Measurements from ENCODE around the gene SAMD8. TPM values are rescaled to one million over a fixed set of nuclear protein-coding genes. Genes with fewer than 3 reads are reported as not detected.
A peak's percentile ranks its signal among the peaks of the same experiment; 100 is the strongest.

Gene SAMD8
- total RNA-seq, 4 donors from 2014 or later, result 18.5 to 36.0 (median 24.6) TPM

- H3K9me3 ChIP-seq, result no peaks in the 10 kb centered on the region
- peak overlapping the region in 2 of 4 donors; percentile 35 to 38 for H3K27ac ChIP-seq
- no peak overlapping the region for H3K4me3 ChIP-seq
- peaks cover 0 to 18% (median 0%) of the 10 kb centered on the region in 3 donors for H3K36me3 ChIP-seq
- no peak for DNase-seq
- no peak for TF ChIP-seq POLR2A (IDR thresholded peaks at IDR 0.05)
- no peak for TF ChIP-seq CTCF (IDR thresholded peaks at IDR 0.05)
- 56 to 59% methylated on average over 2 of the region's 2 CpGs for WGBS, 2 donors
- intact Hi-C loops (cut with DNase I), result no loop called here
- no peaks in the 10 kb centered on the region for H3K27me3 ChIP-seq
- peaks cover 11 to 67% (median 40%) of the 10 kb centered on the region in 3 donors for H3K4me1 ChIP-seq
Observed at GRCh38 chr10:75146780-75147179, 35.3 kb downstream of the SAMD8 start.

- H3K4me3 ChIP-seq, result no peak overlapping the region
- H3K9me3 ChIP-seq, result no peaks in the 10 kb centered on the region
- peaks cover 8 to 28% (median 14%) of the 10 kb centered on the region in 3 donors for H3K4me1 ChIP-seq
- 90 to 95% methylated on average over 5 of the region's 5 CpGs for WGBS, 2 donors
- no peak overlapping the region for H3K27ac ChIP-seq
- TF ChIP-seq POLR2A (IDR thresholded peaks at IDR 0.05) (no peak), CTCF (IDR thresholded peaks at IDR 0.05) (no peak)
- no peaks in the 10 kb centered on the region for H3K27me3 ChIP-seq
- DNase-seq, result no peak
- intact Hi-C loops (cut with DNase I), result no loop called here
- peaks cover 0 to 52% (median 0%) of the 10 kb centered on the region in 3 donors for H3K36me3 ChIP-seq
Observed at GRCh38 chr10:75150656-75151055, 39.2 kb downstream of the SAMD8 start.

- no peak overlapping the region for H3K27ac ChIP-seq
- no peak for DNase-seq
- TF ChIP-seq CTCF (IDR thresholded peaks at IDR 0.05) (no peak), POLR2A (IDR thresholded peaks at IDR 0.05) (no peak)
- peaks cover 0 to 6% (median 5%) of the 10 kb centered on the region in 3 donors for H3K4me1 ChIP-seq
- H3K9me3 ChIP-seq, result no peaks in the 10 kb centered on the region
- H3K27me3 ChIP-seq, result no peaks in the 10 kb centered on the region
- 52 to 56% methylated on average over 4 of the region's 4 CpGs for WGBS, 2 donors
- intact Hi-C loops (cut with DNase I), result no loop called here
- peaks cover 0 to 82% (median 2%) of the 10 kb centered on the region in 3 donors for H3K36me3 ChIP-seq
- no peak overlapping the region for H3K4me3 ChIP-seq
Observed at GRCh38 chr10:75159519-75159918, 48.1 kb downstream of the SAMD8 start.

GRCh38 chr10:75165684-75166622 is 54.5 kb downstream of the SAMD8 start:
- no peak for DNase-seq
- Histone ChIP-seq H3K4me1 (peaks cover 0 to 7% (median 5%) of the 10 kb centered on the region in 3 donors), H3K9me3 (no peaks in the 10 kb centered on the region), H3K27me3 (no peaks in the 10 kb centered on the region), H3K36me3 (peaks cover 0 to 88% (median 14%) of the 10 kb centered on the region in 3 donors), H3K27ac (no peak overlapping the region), H3K4me3 (no peak overlapping the region)
- WGBS, 2 donors, result 50 to 61% methylated on average over 2 of the region's 2 CpGs
- intact Hi-C loops (cut with DNase I), result no loop called here
- TF ChIP-seq CTCF (IDR thresholded peaks at IDR 0.05) (no peak), POLR2A (IDR thresholded peaks at IDR 0.05) (no peak)

GRCh38 chr10:75166623-75166972 is 55.1 kb downstream of the SAMD8 start:
- peaks cover 0 to 88% (median 14%) of the 10 kb centered on the region in 3 donors for H3K36me3 ChIP-seq
- no peaks in the 10 kb centered on the region for H3K27me3 ChIP-seq
- H3K4me1 ChIP-seq, result peaks cover 0 to 7% (median 5%) of the 10 kb centered on the region in 3 donors
- WGBS, 2 donors, result 56 to 71% methylated on average over 1 of the region's 1 CpG
- H3K9me3 ChIP-seq, result no peaks in the 10 kb centered on the region
- no peak overlapping the region for H3K4me3 ChIP-seq
- no peak overlapping the region for H3K27ac ChIP-seq
- intact Hi-C loops (cut with DNase I), result no loop called here
- DNase-seq, result no peak
- TF ChIP-seq POLR2A (IDR thresholded peaks at IDR 0.05), result no peak
- TF ChIP-seq CTCF (IDR thresholded peaks at IDR 0.05), result no peak
